GM18868 (cell line): Measurements from ENCODE around the gene VSIG10L2.

Experiments used
- ATAC-seq: cut with Tn5 transposase; IDR thresholded peaks from one replicate; pipeline ENCODE4 v1.9.1; 2021; ENCODE audit warnings: mild to moderate bottlenecking, moderate library complexity; ENCODE audit not compliant: unreplicated experiment

VSIG10L2 gene

DNA sequence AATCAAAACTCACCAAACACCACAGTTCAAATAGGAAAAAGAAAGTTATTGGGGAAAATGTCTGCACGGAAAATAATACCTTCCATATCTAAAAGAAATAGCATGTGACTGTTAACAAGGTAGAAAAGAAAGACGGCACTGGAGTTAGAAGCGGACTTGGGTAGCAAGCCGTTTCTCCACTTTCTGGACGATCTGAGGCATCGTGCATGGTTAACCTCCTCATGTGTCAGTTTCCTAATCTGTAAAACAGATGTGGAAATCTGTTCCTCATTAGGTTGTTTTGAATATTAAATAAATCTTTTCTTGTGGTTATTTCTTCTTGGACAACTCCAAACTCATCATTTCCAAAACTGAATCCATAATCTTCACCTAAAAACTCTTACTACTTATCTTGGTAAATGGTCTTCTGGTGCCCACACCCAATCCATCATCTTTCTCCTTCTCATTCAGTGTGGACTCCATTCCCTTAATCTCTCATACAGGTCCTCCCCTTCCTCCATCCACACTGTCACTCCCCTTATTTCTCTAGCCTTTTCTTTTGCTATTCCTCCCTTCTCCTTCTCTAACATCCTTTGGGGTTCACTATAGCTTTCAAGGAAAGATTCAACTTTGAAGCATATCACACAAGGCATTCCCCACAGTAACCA, 53.5 kb downstream of the VSIG10L2 start:
- ATAC-seq: no peak

DNA sequence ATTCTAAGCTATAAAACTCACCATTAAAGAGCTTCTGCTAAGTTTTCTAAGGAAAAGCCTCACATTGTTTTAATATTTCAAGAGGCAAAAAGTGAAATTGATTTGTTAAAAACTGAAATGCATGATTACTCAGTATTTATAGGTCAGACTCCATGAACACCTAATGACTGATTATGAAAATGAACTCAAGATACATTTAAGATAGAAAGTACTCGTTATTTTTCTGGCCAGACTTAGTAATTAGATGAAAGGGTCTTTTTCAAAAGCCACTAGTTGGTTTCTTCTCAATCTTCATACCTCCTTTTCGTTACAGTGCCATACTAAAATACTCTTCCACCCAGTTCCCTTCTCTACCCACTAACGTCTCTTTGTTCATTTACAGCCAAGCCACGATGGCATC, 56.3 kb downstream of the VSIG10L2 start:
- no peak for ATAC-seq
